Activated gamma-delta T cell treated with Interleukin-2 at 50 U/mL for 16 hours (primary cell): ENCODE results near the gene ANKRD28.
"Not testable (repeated sequence)": the region's sequence is repeated elsewhere in the genome, so short reads cannot be mapped to it uniquely, and the experiment has no call there.

Source experiments
- DNase-seq: peaks from one replicate; pipeline ENCODE4 v3.0.0-alpha.2; 2020

Gene ANKRD28

GRCh38 chr3:15633766-15634598 lies 163.8 kb downstream of the ANKRD28 start:
- DNase-seq: no peak

DNA sequence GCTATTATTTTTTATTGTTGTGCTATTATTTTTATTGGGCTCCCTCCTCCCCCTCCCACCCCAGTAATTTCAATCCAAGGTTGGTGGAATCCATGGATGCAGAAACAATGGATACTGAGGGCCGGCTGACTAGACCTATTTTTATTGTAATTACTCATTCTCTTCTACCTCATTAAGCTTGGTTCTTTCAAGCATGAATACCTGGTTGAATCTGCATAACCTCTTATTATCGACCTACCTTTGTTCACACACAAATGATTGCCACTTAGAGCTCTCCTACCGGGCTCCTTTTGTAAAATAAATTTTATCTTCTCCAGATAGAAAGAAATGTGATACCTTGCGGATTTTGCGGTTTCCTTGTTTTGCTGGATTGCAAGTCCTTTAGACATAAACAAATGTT lies 164.6 kb downstream of the ANKRD28 start:
- DNase-seq: no peak

DNA sequence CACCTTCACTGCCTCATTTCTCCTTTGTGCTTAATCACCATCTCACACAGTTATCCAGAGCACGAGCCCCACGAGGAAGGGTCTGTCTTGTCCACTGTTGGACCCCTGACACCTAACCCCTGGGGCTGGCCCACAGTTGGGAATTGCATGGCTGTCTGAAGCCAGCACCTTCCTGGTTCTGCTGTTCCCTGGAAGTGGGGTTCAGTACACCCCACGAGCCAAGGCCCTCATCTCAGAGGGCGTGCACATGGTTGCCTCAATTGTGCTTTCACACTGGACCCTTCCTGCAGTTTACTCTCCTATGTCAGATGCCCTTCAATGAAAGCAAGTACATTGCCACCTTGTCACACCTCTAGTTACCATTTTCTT lies 165.6 kb downstream of the ANKRD28 start:
- DNase-seq: no peak

DNA sequence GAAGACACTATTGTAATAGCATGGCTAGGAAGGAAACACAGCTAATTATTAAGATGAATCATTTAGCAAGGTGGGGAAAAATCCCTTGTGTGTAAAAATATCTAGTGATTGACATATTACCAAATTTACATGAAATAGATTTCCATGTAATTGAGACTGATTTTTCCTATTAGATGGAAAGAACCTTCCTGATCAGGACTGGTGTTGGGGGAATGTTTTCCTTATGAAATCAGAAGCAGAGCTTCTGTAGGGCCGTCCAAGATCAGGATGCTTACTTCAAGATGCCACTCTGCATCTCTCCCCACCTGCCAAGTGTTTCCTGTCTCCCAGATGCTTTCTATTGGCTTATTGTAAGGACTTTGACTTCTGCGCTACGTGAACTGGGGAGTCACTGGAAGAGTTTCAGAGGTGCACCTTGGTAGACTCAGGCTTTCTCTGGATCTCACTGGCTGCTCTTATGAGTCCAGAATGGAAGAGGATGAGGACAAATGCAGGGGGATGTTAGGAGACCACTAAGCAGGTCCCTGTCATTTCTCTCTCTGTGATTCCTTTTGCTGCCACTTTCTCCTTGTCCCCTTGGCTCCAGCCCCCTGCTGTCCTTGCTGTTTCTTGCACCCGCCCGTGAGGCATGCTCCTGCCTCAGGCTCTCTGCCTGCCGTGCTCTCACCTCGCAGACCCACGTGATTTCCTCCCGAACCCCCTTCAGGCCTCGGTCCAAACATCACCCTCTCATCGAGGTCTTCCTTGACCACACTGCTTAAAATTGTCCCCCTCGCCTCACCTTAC lies 166.2 kb downstream of the ANKRD28 start:
- DNase-seq: no peak

GRCh38 chr3:15630646-15631350 lies 167.0 kb downstream of the ANKRD28 start:
- DNase-seq: no peak

GRCh38 chr3:15629860-15630597 lies 167.8 kb downstream of the ANKRD28 start:
- DNase-seq: peak; percentile 58

DNA sequence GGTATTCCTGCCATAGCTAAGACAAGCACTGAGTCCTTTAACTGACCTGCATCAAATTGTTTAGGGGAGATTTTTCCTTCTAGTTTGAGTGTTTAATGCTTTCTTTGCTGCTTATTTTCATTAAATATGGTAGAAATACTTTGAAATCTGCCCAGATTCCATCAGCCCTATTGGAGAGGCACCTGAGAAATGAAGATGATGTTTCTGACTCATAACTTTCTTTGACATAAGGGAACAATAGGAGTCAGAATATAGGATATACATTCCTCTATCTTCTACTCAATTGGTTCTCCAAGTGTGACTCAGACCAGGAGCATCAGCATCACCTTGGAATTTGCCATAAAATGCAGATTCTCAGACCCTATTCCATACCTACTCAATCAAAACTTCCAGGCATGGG lies 168.8 kb downstream of the ANKRD28 start:
- no peak for DNase-seq

- DNase-seq: no peak
Measured at GRCh38 chr3:15623535-15624440, 174.0 kb downstream of the ANKRD28 start.

- DNase-seq: not testable (repeated sequence)
Measured at GRCh38 chr3:15619659-15620464, 177.9 kb downstream of the ANKRD28 start.
